ENCODE measurements around the gene TSPEAR. TPM values are rescaled to one million over a fixed set of nuclear protein-coding genes. Genes with fewer than 3 reads are reported as not detected.

Gene TSPEAR
- total and polyA plus RNA-seq, 2 of the 13 experiments (the other 11 are each of a cell fraction or from before 2014, with no cell fraction given) = 0.07 to 0.32 TPM

DNA sequence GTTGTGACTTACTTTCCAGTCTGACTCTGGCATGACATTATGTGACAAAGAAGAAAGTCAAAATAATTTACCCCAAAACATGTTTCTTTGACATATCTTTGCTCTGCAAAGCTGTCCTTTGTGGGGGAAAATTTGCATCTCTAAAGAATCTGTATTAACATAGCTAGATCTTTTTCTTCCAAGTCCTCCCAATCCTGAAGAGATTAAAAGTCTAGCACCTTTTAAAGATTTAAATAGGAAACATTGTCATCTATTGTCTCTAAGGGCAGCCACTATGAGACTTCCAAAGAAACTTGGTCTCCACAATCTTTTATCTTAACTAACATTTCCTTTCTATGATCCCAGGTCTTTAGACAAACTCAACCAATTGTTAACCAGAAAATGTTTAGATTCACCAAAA lies 240.0 kb downstream of the TSPEAR start:
- no peaks in the 10 kb centered on the region for H3K9me3 ChIP-seq (ENCODE audit: low read length)
- H4K20me1 ChIP-seq (ENCODE audit: insufficient read depth, low read length) = no peaks in the 10 kb centered on the region
- no peaks in the 10 kb centered on the region for H3K4me1 ChIP-seq (ENCODE audit: insufficient read depth, low read length)
- H3K36me3 ChIP-seq (replicated peaks in 1 of 2; ENCODE audit: control insufficient read depth in 1 of 2, insufficient read depth in 2 of 2, low read length in 2 of 2) = no peaks in the 10 kb centered on the region
- POLR2A ChIA-PET = interaction anchor here (1.3 kb wide), 1 partner anchor 11 kb away, joined by 5 read pairs; no protein-coding TSS in a partner anchor
- H3K4me2 ChIP-seq (ENCODE audit: low read depth, low read length) = no peak overlapping the region
- TF ChIP-seq ZBTB1 (CRISPR knock-in tag; IDR thresholded peaks at IDR 0.05; ENCODE audit: borderline replicate concordance) (no peak), ZFP36L2 (CRISPR knock-in tag; IDR thresholded peaks at IDR 0.05) (no peak), ZNF292 (CRISPR knock-in tag; IDR thresholded peaks at IDR 0.05; ENCODE audit: borderline replicate concordance, low read depth) (no peak), ZSCAN29 (CRISPR knock-in tag; conservative IDR thresholded peaks at IDR 0.05) (no peak), FOSL1 (CRISPR knock-in tag; IDR thresholded peaks at IDR 0.05; ENCODE audit: borderline replicate concordance) (no peak), IRF2 (CRISPR knock-in tag; IDR thresholded peaks at IDR 0.05) (no peak), NCOR1 (IDR thresholded peaks at IDR 0.05; ENCODE audit: borderline replicate concordance, low read length) (no peak), ZNF180 (CRISPR knock-in tag; IDR thresholded peaks at IDR 0.05; ENCODE audit: borderline replicate concordance, low read depth) (no peak)
- TF ChIP-seq, protein P1, sequence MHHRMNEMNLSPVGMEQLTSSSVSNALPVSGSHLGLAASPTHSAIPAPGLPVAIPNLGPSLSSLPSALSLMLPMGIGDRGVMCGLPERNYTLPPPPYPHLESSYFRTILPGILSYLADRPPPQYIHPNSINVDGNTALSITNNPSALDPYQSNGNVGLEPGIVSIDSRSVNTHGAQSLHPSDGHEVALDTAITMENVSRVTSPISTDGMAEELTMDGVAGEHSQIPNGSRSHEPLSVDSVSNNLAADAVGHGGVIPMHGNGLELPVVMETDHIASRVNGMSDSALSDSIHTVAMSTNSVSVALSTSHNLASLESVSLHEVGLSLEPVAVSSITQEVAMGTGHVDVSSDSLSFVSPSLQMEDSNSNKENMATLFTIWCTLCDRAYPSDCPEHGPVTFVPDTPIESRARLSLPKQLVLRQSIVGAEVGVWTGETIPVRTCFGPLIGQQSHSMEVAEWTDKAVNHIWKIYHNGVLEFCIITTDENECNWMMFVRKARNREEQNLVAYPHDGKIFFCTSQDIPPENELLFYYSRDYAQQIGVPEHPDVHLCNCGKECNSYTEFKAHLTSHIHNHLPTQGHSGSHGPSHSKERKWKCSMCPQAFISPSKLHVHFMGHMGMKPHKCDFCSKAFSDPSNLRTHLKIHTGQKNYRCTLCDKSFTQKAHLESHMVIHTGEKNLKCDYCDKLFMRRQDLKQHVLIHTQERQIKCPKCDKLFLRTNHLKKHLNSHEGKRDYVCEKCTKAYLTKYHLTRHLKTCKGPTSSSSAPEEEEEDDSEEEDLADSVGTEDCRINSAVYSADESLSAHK (CRISPR knock-in tag; IDR thresholded peaks at IDR 0.05; ENCODE audit: borderline replicate concordance) = no peak
- CTCF ChIA-PET (ENCODE audit: low intra/inter-chr PET ratio, low total read pairs) = no interaction called here
- BruUV-seq (replicated peaks) = no TSS peak
- no peak for FAIRE-seq
- H3K79me2 ChIP-seq (ENCODE audit: insufficient read depth, low read length) = no peaks in the 10 kb centered on the region
- no peak overlapping the region for H3K9ac ChIP-seq (ENCODE audit: insufficient read depth, low read depth, low read length)
- intact Hi-C loops (cut with micrococcal nuclease; ENCODE audit: unreplicated experiment) = no loop called here
- no peak overlapping the region for H3K4me3 ChIP-seq (replicated peaks in 1 of 3; ENCODE audit: insufficient read depth in 1 of 3, low read depth in 2 of 3, low read length in 3 of 3)
- in situ Hi-C loops (cut with HindIII; ENCODE audit: extremely low pct_ligation_motif_present, low pct_unique_long_range_greater_than_20kb) = no loop called here
- no peak for ATAC-seq
- no peak overlapping the region for H2AFZ ChIP-seq (ENCODE audit: low read length)
- no peak overlapping the region for H3K27ac ChIP-seq (ENCODE audit: extremely low read length, insufficient read depth, low read length)
- no peaks in the 10 kb centered on the region for H3K27me3 ChIP-seq (ENCODE audit: control insufficient read depth in 1 of 2, insufficient read depth in 2 of 2, low read length in 2 of 2)
- DNase-seq (ENCODE audit: low spot score) = no peak
